Measurements from ENCODE around the gene SUFU. TPM values are rescaled to one million over a fixed set of nuclear protein-coding genes. Genes with fewer than 3 reads are reported as not detected.

SUFU gene
- total RNA-seq, 1 experiment from 2014 or later = 2.7 TPM

DNA sequence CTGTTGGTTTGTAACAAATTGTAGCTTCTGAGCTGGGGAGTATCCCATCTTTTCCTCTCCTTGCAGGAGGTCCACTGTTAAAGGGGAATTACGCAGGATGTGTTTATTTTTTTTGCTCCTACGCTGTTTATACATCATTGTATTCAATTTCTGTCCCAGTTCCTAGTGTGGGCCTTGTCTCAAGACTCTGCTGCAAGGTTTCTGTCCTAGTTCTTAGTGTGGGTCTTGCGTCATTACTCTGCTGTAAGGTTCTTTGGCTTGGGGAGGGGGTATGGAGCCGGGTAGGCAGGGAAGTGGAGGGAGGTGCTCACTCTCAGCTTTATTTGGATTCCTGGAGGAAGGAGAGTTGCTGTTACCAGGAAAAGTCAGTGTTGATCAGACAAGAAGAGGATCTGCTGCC, 76.5 kb downstream of the SUFU start:
- H3K9me3 ChIP-seq (ENCODE audit: low read length) = no peaks in the 10 kb centered on the region
- H3K9ac ChIP-seq (ENCODE audit: low read length) = no peak overlapping the region
- H3K4me1 ChIP-seq (ENCODE audit: insufficient read depth, low read length) = no peaks in the 10 kb centered on the region
- BruUV-seq (replicated peaks) = no TSS peak
- TF ChIP-seq, protein P1, sequence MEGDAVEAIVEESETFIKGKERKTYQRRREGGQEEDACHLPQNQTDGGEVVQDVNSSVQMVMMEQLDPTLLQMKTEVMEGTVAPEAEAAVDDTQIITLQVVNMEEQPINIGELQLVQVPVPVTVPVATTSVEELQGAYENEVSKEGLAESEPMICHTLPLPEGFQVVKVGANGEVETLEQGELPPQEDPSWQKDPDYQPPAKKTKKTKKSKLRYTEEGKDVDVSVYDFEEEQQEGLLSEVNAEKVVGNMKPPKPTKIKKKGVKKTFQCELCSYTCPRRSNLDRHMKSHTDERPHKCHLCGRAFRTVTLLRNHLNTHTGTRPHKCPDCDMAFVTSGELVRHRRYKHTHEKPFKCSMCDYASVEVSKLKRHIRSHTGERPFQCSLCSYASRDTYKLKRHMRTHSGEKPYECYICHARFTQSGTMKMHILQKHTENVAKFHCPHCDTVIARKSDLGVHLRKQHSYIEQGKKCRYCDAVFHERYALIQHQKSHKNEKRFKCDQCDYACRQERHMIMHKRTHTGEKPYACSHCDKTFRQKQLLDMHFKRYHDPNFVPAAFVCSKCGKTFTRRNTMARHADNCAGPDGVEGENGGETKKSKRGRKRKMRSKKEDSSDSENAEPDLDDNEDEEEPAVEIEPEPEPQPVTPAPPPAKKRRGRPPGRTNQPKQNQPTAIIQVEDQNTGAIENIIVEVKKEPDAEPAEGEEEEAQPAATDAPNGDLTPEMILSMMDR (conservative IDR thresholded peaks at IDR 0.05; ENCODE audit: low read depth, low read length) = no peak
- TF ChIP-seq EZH2phosphoT487 (IDR thresholded peaks at IDR 0.05; ENCODE audit: borderline replicate concordance, low read length) = no peak
- no peak for TF ChIP-seq EZH2 (IDR thresholded peaks at IDR 0.05; ENCODE audit: low read length, unreplicated experiment)
- ChIA-PET CTCF (no interaction called here), POLR2A (ENCODE audit: unreplicated experiment) (no interaction called here)
- H3K27me3 ChIP-seq (ENCODE audit: low read length) = no peaks in the 10 kb centered on the region
- DNase-seq = no peak
- intact Hi-C loops (cut with micrococcal nuclease) = no loop called here
- no peaks in the 10 kb centered on the region for H3K79me2 ChIP-seq (ENCODE audit: low read length)
- H3K4me2 ChIP-seq (ENCODE audit: low read length) = no peak overlapping the region
- H3F3A ChIP-seq (ENCODE audit: low read length, unreplicated experiment) = no peaks in the 10 kb centered on the region
- H4K20me1 ChIP-seq (ENCODE audit: low read length) = no peaks in the 10 kb centered on the region
- no peak for ATAC-seq
- no peak overlapping the region for H3K4me3 ChIP-seq (ENCODE audit: low read length)
- H3K36me3 ChIP-seq (ENCODE audit: low read depth, low read length) = no peaks in the 10 kb centered on the region
- no peak overlapping the region for H2AFZ ChIP-seq (ENCODE audit: low read length)
- no peaks in the 10 kb centered on the region for H3K9me2 ChIP-seq (replicated peaks; ENCODE audit: low read length)
- H3K27ac ChIP-seq (ENCODE audit: low read length) = no peak overlapping the region

DNA sequence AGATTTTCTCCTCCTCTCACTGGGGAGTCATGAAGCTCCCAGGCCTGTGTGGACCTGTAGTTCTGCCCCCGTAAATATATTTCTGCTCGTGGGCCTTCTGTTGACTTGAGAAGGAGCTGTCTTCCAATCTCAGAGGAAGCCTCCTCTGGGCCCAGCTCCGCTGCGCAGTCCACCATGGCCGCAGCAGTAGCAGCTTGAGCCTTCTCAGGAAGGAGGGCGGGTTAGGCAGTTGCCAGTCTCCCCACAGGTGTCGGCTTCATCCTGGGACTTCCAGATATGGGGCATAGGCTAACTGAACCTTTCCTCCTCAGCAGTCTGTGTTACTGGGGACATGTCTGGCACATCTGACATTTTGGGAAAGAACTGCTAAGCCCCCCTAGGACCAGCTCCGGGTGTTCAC, 77.6 kb downstream of the SUFU start:
- CTCF ChIA-PET = no interaction called here
- no peaks in the 10 kb centered on the region for H3K9me3 ChIP-seq (ENCODE audit: low read length)
- no peak overlapping the region for H2AFZ ChIP-seq (ENCODE audit: low read length)
- no peak overlapping the region for H3K27ac ChIP-seq (ENCODE audit: low read length)
- H3K4me3 ChIP-seq (ENCODE audit: low read length) = no peak overlapping the region
- H3K9me2 ChIP-seq (replicated peaks; ENCODE audit: low read length) = no peaks in the 10 kb centered on the region
- no peak for DNase-seq
- H3K4me2 ChIP-seq (ENCODE audit: low read length) = no peak overlapping the region
- ATAC-seq = no peak
- no peaks in the 10 kb centered on the region for H3K36me3 ChIP-seq (ENCODE audit: low read depth, low read length)
- H3K9ac ChIP-seq (ENCODE audit: low read length) = no peak overlapping the region
- no peaks in the 10 kb centered on the region for H3F3A ChIP-seq (ENCODE audit: low read length, unreplicated experiment)
- POLR2A ChIA-PET (ENCODE audit: unreplicated experiment) = no interaction called here
- no peaks in the 10 kb centered on the region for H3K27me3 ChIP-seq (ENCODE audit: low read length)
- H4K20me1 ChIP-seq (ENCODE audit: low read length) = no peaks in the 10 kb centered on the region
- BruUV-seq (replicated peaks) = no TSS peak
- TF ChIP-seq EZH2 (IDR thresholded peaks at IDR 0.05; ENCODE audit: low read length, unreplicated experiment) = no peak
- intact Hi-C loops (cut with micrococcal nuclease) = no loop called here
- no peaks in the 10 kb centered on the region for H3K79me2 ChIP-seq (ENCODE audit: low read length)
- no peaks in the 10 kb centered on the region for H3K4me1 ChIP-seq (ENCODE audit: insufficient read depth, low read length)

DNA sequence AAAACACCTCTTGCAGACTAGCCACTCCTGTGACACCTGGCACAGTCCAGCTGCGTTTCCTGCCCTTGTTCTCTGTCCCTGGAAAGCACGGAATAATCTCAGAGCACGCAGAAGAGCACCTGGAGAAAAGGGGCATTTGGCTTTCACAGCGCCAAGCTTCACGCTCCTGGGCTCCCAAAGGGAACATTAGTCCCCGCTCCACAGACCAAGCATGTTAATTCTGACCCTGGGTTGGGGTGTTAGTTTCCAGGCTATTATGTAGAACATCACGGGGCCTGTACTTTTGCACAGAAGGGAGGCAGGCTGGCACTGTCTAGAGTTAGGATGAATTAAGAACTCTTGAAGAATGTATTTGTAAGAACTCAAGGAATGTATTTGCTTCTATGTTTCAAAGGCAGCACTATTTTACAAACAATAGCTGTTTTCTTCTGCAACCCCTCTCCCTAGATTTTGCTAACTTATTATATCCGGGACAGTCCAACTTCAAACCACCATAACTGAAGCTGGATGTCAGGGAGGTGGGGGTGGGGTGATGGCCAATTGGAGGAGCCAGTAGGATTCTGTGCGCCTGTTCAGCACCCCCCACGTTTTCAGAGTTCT, 78.3 kb downstream of the SUFU start:
- H3K4me1 ChIP-seq (ENCODE audit: insufficient read depth, low read length) = no peaks in the 10 kb centered on the region
- H3K9ac ChIP-seq (ENCODE audit: low read length) = no peak overlapping the region
- no peaks in the 10 kb centered on the region for H3K9me2 ChIP-seq (replicated peaks; ENCODE audit: low read length)
- BruUV-seq (replicated peaks) = no TSS peak
- no peak overlapping the region for H3K4me3 ChIP-seq (ENCODE audit: low read length)
- POLR2A ChIA-PET (ENCODE audit: unreplicated experiment) = no interaction called here
- DNase-seq (no peak), ATAC-seq (no peak)
- intact Hi-C loops (cut with micrococcal nuclease) = no loop called here
- H3K4me2 ChIP-seq (ENCODE audit: low read length) = no peak overlapping the region
- no peak overlapping the region for H3K27ac ChIP-seq (ENCODE audit: low read length)
- H3K79me2 ChIP-seq (ENCODE audit: low read length) = no peaks in the 10 kb centered on the region
- CTCF ChIA-PET = no interaction called here
- no peaks in the 10 kb centered on the region for H3F3A ChIP-seq (ENCODE audit: low read length, unreplicated experiment)
- no peak overlapping the region for H2AFZ ChIP-seq (ENCODE audit: low read length)
- no peaks in the 10 kb centered on the region for H3K9me3 ChIP-seq (ENCODE audit: low read length)
- no peaks in the 10 kb centered on the region for H3K36me3 ChIP-seq (ENCODE audit: low read depth, low read length)
- TF ChIP-seq EZH2phosphoT487 (IDR thresholded peaks at IDR 0.05; ENCODE audit: borderline replicate concordance, low read length) = no peak
- no peak for TF ChIP-seq EZH2 (IDR thresholded peaks at IDR 0.05; ENCODE audit: low read length, unreplicated experiment)
- TF ChIP-seq, protein P1 (conservative IDR thresholded peaks at IDR 0.05; ENCODE audit: low read depth, low read length) = no peak
- no peaks in the 10 kb centered on the region for H3K27me3 ChIP-seq (ENCODE audit: low read length)
- H4K20me1 ChIP-seq (ENCODE audit: low read length) = no peaks in the 10 kb centered on the region
